Uterus (tissue), 4 donors: ENCODE results near the gene LMAN1L. TPM values are rescaled to one million over a fixed set of nuclear protein-coding genes. Genes with fewer than 3 reads are reported as not detected.

Experiments used
- DNase-seq, 2 donors: peaks; one replicate each; pipeline ENCODE4 v3.0.0-alpha.2; 2019 to 2020
- H3K27ac ChIP-seq, 2 donors: fragments of 200-600 bp; sonication (generic); 1 replicate in 1 of 2; 2 replicates in 1 of 2; pipeline ENCODE4 v1.5.1; 2016 to 2018
- H3K27me3 ChIP-seq, 2 donors: fragments of 200-600 bp; sonication (generic); one replicate each; pipeline ENCODE4 v1.5.1; 2018 to 2019; ENCODE audit warnings: control low read depth in 1 of 2
- H3K36me3 ChIP-seq, 2 donors: fragments of 200-600 bp; sonication (generic); one replicate each; pipeline ENCODE4 v1.5.1; 2019; ENCODE audit warnings: control low read depth in 1 of 2
- H3K4me1 ChIP-seq, 2 donors: fragments of 200-600 bp; sonication (generic); one replicate each; pipeline ENCODE4 v1.5.1; 2018 to 2019; ENCODE audit warnings: control low read depth in 1 of 2
- H3K4me3 ChIP-seq, 2 donors: fragments of 200-600 bp; sonication (generic); 1 replicate in 1 of 2; 2 replicates in 1 of 2; pipeline ENCODE4 v1.5.1; 2018 to 2019; ENCODE audit warnings: mild to moderate bottlenecking in 1 of 2
- H3K9me3 ChIP-seq, 2 donors: fragments of 200-600 bp; sonication (generic); one replicate each; pipeline ENCODE4 v1.5.1; 2019; ENCODE audit warnings: control low read depth in 1 of 2
- CTCF ChIP-seq, 4 experiments: fragments of 200-600 bp in 2 of 4; fragments of 450-650 bp in 2 of 4; sonication (generic) in 2 of 4; IDR thresholded peaks; one replicate each; pipeline ENCODE4 v1.5.1; 2016 to 2019; ENCODE audit warnings: antibody characterized with exemption in 4 of 4, mild to moderate bottlenecking in 2 of 4, moderate library complexity in 1 of 4
- POLR2A ChIP-seq, 2 donors: fragments of 450-650 bp; IDR thresholded peaks; one replicate each; pipeline ENCODE4 v1.6.1; 2016; ENCODE audit warnings: antibody characterized with exemption in 2 of 2, mild to moderate bottlenecking in 1 of 2, moderate library complexity in 1 of 2
- intact Hi-C: fragments of 100-400 bp; cut with DNase I; formaldehyde crosslinking; loops from one replicate; pipeline ENCODE4 v1.15.1; 2023; ENCODE audit warnings: low total_unique reads
- total RNA-seq, 4 donors: library from RNA; depleted of rRNA in 3 of 4; stranded (reverse); fragments of >200 nt in 3 of 4; gene quantifications; one replicate each; pipeline versions ENCODE4 v1.1.0 to v1.2.4, GENCODE V29; 2014 to 2023
- donor health status: DM: yes; HTN: yes; CAD: no.

LMAN1L gene
- total RNA-seq, 4 donors from 2014 or later = 1.5 TPM; not detected in 3

DNA sequence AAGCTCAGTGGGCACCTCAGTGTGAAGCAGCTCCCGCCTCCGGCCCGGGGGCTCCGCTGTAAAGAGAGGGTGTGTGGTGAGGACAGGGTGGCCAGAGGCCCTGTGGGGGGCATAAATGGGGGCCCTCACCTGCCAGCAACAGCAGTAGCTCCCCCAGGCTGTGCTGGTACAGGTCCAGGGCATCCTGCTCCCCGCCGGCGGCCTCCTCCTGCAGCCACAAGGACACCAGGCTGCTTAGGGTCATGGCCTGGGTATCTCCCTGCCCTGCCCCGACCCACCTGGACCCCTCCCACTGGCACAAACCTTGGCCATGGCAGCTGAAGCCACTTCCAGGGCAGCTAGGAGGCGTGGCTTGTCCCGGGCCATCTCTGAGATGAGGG lies 25.5 kb downstream of the LMAN1L start:
- H3K9me3 ChIP-seq = no peaks in the 10 kb centered on the region
- H3K4me3 ChIP-seq = no peak overlapping the region
- DNase-seq = no peak
- intact Hi-C loops = no loop called here
- H3K36me3 ChIP-seq = no peaks in the 10 kb centered on the region
- H3K4me1 ChIP-seq = peaks cover 0 to 10% of the 10 kb centered on the region in 2 donors
- TF ChIP-seq POLR2A (IDR thresholded peaks at IDR 0.05) (no peak), CTCF (IDR thresholded peaks at IDR 0.05) (no peak)
- no peaks in the 10 kb centered on the region for H3K27me3 ChIP-seq
- no peak overlapping the region for H3K27ac ChIP-seq

- Histone ChIP-seq H3K4me3 (no peak overlapping the region), H3K27me3 (no peaks in the 10 kb centered on the region), H3K9me3 (no peaks in the 10 kb centered on the region), H3K27ac (no peak overlapping the region), H3K36me3 (no peaks in the 10 kb centered on the region), H3K4me1 (peaks cover 0 to 16% of the 10 kb centered on the region in 2 donors)
- DNase-seq = no peak
- no peak for TF ChIP-seq CTCF (IDR thresholded peaks at IDR 0.05)
- TF ChIP-seq POLR2A (IDR thresholded peaks at IDR 0.05) = no peak
- intact Hi-C loops = no loop called here
These were observed 26.3 kb downstream of the LMAN1L start for GRCh38 chr15:74838746-74839525.

DNA sequence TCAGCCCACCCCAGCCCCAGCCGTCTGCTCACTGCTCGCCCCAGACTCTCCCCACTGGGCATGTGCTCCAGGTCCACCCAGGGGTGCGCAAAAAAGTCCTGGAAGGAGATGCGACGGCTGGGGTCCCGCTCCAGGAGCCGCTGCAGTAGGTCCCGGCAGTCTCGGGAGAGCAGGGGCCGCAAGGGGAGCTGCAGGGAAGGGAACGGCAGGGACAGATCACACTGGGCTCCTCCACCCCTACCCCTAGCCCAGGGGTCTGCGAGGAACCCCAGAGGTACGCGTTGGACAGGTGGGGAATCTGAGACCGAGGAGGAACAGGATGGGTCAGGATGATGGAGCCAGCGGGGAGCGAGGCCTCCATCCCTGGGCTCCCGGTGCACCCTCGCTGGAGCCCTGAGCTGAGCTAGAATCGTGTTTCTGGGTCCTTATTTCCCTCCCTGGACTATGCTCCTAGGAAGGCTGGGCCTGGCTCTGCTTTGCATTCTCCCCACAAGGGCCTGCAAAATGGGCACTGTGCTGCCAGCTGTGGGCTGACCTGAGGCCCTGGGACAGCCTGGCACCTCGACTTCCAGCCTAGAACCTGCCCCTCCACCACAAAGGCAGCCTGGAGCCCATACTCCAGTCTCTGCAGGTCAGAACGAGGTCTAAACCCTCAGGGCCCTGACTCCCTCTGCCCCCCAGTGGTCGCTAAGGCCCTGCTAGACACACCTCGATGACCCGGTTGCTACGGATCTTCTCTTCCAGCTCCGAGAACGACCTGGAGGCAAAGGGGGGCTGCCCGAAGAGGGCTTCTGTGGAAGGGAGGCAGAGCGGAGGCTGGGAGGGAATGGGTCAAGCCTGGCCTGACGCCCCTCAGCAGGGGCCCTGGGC lies 27.1 kb downstream of the LMAN1L start:
- no peak overlapping the region for H3K4me3 ChIP-seq
- H3K27ac ChIP-seq = no peak overlapping the region
- no peak for DNase-seq
- no peak for TF ChIP-seq CTCF (IDR thresholded peaks at IDR 0.05)
- TF ChIP-seq POLR2A (IDR thresholded peaks at IDR 0.05) = no peak
- H3K4me1 ChIP-seq = peaks cover 0 to 17% of the 10 kb centered on the region in 2 donors
- no peaks in the 10 kb centered on the region for H3K9me3 ChIP-seq
- no peaks in the 10 kb centered on the region for H3K36me3 ChIP-seq
- intact Hi-C loops = no loop called here
- H3K27me3 ChIP-seq = no peaks in the 10 kb centered on the region

GRCh38 chr15:74840851-74841775 lies 28.5 kb downstream of the LMAN1L start:
- intact Hi-C loops = no loop called here
- Histone ChIP-seq H3K27me3 (no peaks in the 10 kb centered on the region), H3K4me3 (no peak overlapping the region), H3K27ac (no peak overlapping the region), H3K4me1 (peaks cover 0 to 17% of the 10 kb centered on the region in 2 donors), H3K36me3 (no peaks in the 10 kb centered on the region), H3K9me3 (no peaks in the 10 kb centered on the region)
- DNase-seq = no peak
- TF ChIP-seq POLR2A (IDR thresholded peaks at IDR 0.05) (no peak), CTCF (IDR thresholded peaks at IDR 0.05) (no peak)
